ENCODE data around the gene PRKCQ.

DNA sequence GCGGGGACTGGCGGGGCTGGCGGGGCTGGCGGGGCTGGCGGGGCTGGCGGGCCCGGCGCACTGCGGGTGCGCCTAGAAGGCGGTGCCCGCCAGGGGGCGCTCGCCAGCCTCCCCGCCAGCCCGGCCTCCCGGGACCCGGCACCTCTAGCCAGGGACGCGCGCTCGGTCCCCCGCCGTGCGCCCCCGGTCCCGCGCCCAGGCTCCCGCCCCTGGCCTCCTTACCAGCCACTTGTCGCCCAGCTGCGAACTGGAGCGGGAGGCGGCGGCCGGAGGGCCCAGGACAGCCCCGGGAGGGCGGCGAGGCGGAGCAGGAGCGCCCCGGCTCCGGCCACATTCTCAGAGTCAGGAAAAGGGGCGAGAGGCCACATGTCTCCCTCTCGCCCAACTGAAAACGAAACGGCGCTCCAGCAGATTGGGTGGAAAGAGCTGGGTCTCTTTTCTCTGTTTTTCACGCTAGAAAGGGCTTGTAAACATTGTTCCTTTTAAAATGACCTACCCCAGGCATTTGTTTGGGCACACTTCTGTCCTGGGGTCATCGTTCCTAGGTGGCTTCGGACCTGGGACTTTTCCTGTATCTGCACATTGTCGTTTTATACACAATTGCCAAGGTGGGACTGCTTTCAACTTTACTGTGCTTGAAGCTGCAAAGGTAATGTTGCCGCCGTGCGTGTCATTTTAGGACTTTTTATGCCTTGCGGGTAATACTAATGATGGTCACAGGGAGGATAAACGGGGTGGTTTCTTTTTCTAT, 378 bp upstream of the PRKCQ start:
- TF ChIP-seq POLR2AphosphoS5 (IDR thresholded peaks at IDR 0.05; ENCODE audit: low read depth, low read length) (no peak), POLR2A (IDR thresholded peaks at IDR 0.05; ENCODE audit: low read depth, low read length) (no peak)
